ENCODE data around the gene POLR3K.
A peak's percentile ranks its signal among the peaks of the same experiment; 100 is the strongest.

POLR3K gene

GRCh38 chr16:91484-91883, 38.1 kb upstream of the POLR3K start:
- FAIRE-seq (no peak), DNase-seq (ENCODE audit: insufficient read length, low spot score) (no peak)
- no peak for TF ChIP-seq POLR2AphosphoS5 (IDR thresholded peaks at IDR 0.05; ENCODE audit: low read depth, low read length)
- no peak for TF ChIP-seq POLR2A (IDR thresholded peaks at IDR 0.05; ENCODE audit: low read depth, low read length)
- no peak for TF ChIP-seq SPI1 (IDR thresholded peaks at IDR 0.05; ENCODE audit: low read depth, low read length)
- TF ChIP-seq TAF1 (IDR thresholded peaks at IDR 0.05; ENCODE audit: low read depth, low read length) = no peak
- TF ChIP-seq POU2F2 (IDR thresholded peaks at IDR 0.05; ENCODE audit: low read depth, low read length) = no peak
- no peak for TF ChIP-seq PAX5 (IDR thresholded peaks at IDR 0.05; ENCODE audit: insufficient read depth, low read length, severe bottlenecking)

- TF ChIP-seq POU2F2 (IDR thresholded peaks at IDR 0.05; ENCODE audit: low read depth, low read length) (no peak), TAF1 (IDR thresholded peaks at IDR 0.05; ENCODE audit: low read depth, low read length) (no peak), PAX5 (IDR thresholded peaks at IDR 0.05; ENCODE audit: insufficient read depth, low read length, severe bottlenecking) (no peak), POLR2AphosphoS5 (IDR thresholded peaks at IDR 0.05; ENCODE audit: low read depth, low read length) (no peak), POLR2A (IDR thresholded peaks at IDR 0.05; ENCODE audit: low read depth, low read length) (no peak), SPI1 (IDR thresholded peaks at IDR 0.05; ENCODE audit: low read depth, low read length) (no peak)
- no peak for FAIRE-seq
Observed at GRCh38 chr16:89391-90302, 36.2 kb upstream of the POLR3K start.

GRCh38 chr16:88613-89012, 35.2 kb upstream of the POLR3K start:
- no peak for DNase-seq (ENCODE audit: insufficient read length, low spot score)
- TF ChIP-seq POLR2AphosphoS5 (IDR thresholded peaks at IDR 0.05; ENCODE audit: low read depth, low read length) (no peak), TAF1 (IDR thresholded peaks at IDR 0.05; ENCODE audit: low read depth, low read length) (no peak), POU2F2 (IDR thresholded peaks at IDR 0.05; ENCODE audit: low read depth, low read length) (no peak), SPI1 (IDR thresholded peaks at IDR 0.05; ENCODE audit: low read depth, low read length) (no peak), POLR2A (IDR thresholded peaks at IDR 0.05; ENCODE audit: low read depth, low read length) (no peak), PAX5 (IDR thresholded peaks at IDR 0.05; ENCODE audit: insufficient read depth, low read length, severe bottlenecking) (no peak)
- FAIRE-seq = no peak

More at GRCh38 chr16:89391-90302, 36.2 kb upstream of the POLR3K start:
- no peak for DNase-seq (ENCODE audit: insufficient read length, low spot score)

GRCh38 chr16:86483-86952, 33.1 kb upstream of the POLR3K start:
- DNase-seq (ENCODE audit: insufficient read length, low spot score) (no peak), FAIRE-seq (no peak)
- TF ChIP-seq POU2F2 (IDR thresholded peaks at IDR 0.05; ENCODE audit: low read depth, low read length) (no peak), POLR2AphosphoS5 (IDR thresholded peaks at IDR 0.05; ENCODE audit: low read depth, low read length) (no peak), SPI1 (IDR thresholded peaks at IDR 0.05; ENCODE audit: low read depth, low read length) (no peak), PAX5 (IDR thresholded peaks at IDR 0.05; ENCODE audit: insufficient read depth, low read length, severe bottlenecking) (no peak), POLR2A (IDR thresholded peaks at IDR 0.05; ENCODE audit: low read depth, low read length) (no peak)

- no peak for FAIRE-seq
- TF ChIP-seq PAX5 (IDR thresholded peaks at IDR 0.05; ENCODE audit: insufficient read depth, low read length, severe bottlenecking) (no peak), POU2F2 (IDR thresholded peaks at IDR 0.05; ENCODE audit: low read depth, low read length) (no peak), TAF1 (IDR thresholded peaks at IDR 0.05; ENCODE audit: low read depth, low read length) (no peak), POLR2AphosphoS5 (IDR thresholded peaks at IDR 0.05; ENCODE audit: low read depth, low read length) (no peak), POLR2A (IDR thresholded peaks at IDR 0.05; ENCODE audit: low read depth, low read length) (no peak), SPI1 (IDR thresholded peaks at IDR 0.05; ENCODE audit: low read depth, low read length) (no peak)
- no peak for DNase-seq (ENCODE audit: insufficient read length, low spot score)
Observed at GRCh38 chr16:85865-86264, 32.5 kb upstream of the POLR3K start.

- FAIRE-seq (no peak), DNase-seq (ENCODE audit: insufficient read length, low spot score) (no peak)
- no peak for TF ChIP-seq POLR2A (IDR thresholded peaks at IDR 0.05; ENCODE audit: low read depth, low read length)
- no peak for TF ChIP-seq POLR2AphosphoS5 (IDR thresholded peaks at IDR 0.05; ENCODE audit: low read depth, low read length)
- TF ChIP-seq TAF1 (IDR thresholded peaks at IDR 0.05; ENCODE audit: low read depth, low read length) = no peak
- no peak for TF ChIP-seq SPI1 (IDR thresholded peaks at IDR 0.05; ENCODE audit: low read depth, low read length)
- TF ChIP-seq POU2F2 (IDR thresholded peaks at IDR 0.05; ENCODE audit: low read depth, low read length) = no peak
- no peak for TF ChIP-seq PAX5 (IDR thresholded peaks at IDR 0.05; ENCODE audit: insufficient read depth, low read length, severe bottlenecking)
Observed at GRCh38 chr16:85407-85782, 32.0 kb upstream of the POLR3K start.

GRCh38 chr16:84718-85406, 31.5 kb upstream of the POLR3K start:
- peak; percentile 71 for DNase-seq (ENCODE audit: insufficient read length, low spot score)
- peak; percentile 97 for FAIRE-seq
- TF ChIP-seq POLR2A (IDR thresholded peaks at IDR 0.05; ENCODE audit: low read depth, low read length) (no peak), TAF1 (IDR thresholded peaks at IDR 0.05; ENCODE audit: low read depth, low read length) (0 out of 2 replicates have a peak, but pooled peaks have one; percentile 12), SPI1 (IDR thresholded peaks at IDR 0.05; ENCODE audit: low read depth, low read length) (peak; percentile 89)

GRCh38 chr16:83781-84615, 30.6 kb upstream of the POLR3K start:
- DNase-seq (ENCODE audit: insufficient read length, low spot score) (no peak), FAIRE-seq (no peak)
- TF ChIP-seq TAF1 (IDR thresholded peaks at IDR 0.05; ENCODE audit: low read depth, low read length) = no peak
- TF ChIP-seq POLR2AphosphoS5 (IDR thresholded peaks at IDR 0.05; ENCODE audit: low read depth, low read length) = peak; percentile 42; the same call in 1 of the 2 replicates

All from GM12891 (cell line).